ENCODE results near the gene PSME3. TPM values are rescaled to one million over a fixed set of nuclear protein-coding genes. Genes with fewer than 3 reads are reported as not detected.
A peak's percentile ranks its signal among the peaks of the same experiment; 100 is the strongest.

The PSME3 gene
- total RNA-seq, 1 donor from 2014 or later = 48.5 TPM

DNA sequence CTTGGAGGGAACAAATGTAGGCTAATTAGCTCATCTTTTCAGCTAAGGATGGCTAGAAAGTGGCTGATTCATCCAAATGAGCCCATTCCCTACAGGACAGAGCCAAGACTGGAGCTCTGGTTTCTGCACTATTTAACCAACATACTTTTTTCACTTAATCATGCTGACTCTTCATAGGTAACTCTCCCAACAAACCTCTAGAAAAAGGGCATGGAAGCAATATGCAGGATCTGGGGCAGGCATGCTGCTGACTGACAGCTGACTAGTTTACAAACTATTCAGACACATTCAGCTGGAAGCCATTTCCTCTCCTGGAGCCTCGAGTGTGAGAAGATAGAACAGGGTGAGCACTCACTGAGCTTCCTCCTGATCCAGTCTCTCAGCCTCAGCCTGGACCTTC lies 15.3 kb upstream of the PSME3 start:
- DNase-seq = no peak

DNA sequence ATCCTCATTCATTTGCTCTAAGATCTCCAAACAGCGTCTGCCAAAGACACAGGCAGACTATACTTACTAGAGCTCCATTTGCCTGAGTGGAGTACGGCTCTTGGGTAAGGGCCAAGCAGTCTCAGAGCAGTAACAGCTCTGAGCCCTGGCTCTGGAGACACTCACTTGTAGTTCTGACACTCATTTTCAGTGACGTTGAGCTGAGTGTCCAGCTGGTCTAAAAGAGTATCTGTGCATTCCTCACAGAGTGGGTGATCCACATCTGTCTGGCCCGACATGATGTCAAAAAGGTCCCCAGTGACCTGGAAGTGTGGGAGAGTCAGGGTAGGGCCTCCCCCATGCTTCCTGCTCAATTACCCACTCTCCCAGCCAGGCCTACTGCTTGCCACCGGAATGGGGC lies 14.8 kb upstream of the PSME3 start:
- DNase-seq = no peak

DNA sequence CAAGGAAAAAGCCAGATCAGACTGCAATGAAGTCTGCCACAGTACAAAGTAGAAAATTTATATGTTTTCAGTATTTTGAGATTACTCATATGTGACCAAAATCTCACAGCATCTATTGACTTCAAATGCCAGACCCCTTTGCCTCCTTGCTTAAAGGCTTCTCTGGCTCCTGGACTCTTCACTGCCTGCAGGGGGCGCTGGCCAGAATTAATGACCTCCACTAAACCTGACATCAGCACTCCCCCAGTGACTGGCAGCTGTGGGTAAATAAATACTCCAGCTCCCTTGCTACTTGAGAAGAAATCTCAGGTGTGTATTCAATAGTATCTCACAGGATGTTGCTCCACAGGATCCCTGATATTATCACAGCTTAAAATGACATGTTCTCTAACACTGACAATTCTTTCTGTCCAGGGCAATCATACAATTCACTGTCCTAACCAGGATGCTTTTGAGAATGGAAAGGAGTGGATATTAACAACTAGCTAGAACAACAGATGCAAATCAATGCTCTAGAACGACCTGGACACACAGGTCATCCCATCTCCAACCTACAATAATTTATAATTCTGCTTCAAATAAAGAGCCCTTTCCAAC lies 13.2 kb upstream of the PSME3 start:
- peak; percentile 57 for DNase-seq

DNA sequence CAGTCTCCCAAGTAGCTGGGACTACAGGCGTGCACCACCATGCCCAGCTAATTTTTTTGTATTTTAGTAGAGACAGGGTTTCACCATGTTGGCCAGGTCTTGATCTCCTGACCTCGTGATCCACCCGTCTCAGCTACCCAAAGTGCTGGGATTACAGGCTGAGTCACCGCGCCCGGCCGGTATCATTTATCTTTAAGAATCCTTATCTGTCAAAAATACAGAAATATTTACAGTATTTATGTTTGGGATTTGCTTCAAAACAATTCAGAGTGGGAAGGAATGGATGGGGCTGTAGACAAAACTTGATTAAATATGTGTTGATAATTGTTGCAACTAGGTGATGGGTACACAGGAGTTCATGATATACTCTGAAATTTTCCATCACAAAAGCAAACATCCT lies 12.0 kb upstream of the PSME3 start:
- no peak for DNase-seq

DNA sequence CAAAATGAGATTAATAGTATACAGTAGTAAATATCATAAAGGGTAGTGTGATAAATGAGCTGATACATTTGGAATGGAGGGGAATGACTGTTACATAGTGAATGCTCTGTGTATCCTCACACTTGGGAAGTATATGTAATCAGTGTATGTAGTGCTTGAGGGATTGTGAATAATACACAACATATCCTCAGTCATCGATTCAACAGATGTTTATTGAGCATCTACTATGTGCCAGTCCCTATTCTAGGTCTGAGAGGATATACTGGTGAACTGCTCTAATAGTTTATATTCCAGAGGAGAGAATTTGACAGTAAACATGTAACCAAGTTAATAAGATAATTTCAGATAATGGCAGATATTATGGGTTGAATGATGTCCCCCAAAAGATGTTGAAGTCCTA lies 5.7 kb upstream of the PSME3 start:
- DNase-seq = no peak

DNA sequence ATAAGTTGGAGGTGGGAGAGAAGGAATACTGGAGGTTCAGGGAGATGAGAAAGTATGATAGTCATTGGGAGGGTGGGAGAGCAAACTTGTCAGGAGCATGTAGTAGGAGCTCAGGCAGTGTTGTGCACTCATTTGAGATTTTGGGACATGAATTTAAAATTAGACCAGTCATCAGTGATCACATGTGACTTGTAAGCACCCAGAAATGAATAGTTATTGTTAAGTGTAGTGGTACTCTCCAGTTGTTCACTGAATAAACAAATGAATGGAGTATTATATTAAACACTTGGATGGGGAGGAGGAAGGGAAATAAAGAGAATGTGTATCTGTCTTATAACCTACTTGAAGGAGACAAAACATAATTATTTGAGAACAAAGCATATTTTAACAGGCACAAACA lies 2.2 kb upstream of the PSME3 start:
- DNase-seq = no peak

DNA sequence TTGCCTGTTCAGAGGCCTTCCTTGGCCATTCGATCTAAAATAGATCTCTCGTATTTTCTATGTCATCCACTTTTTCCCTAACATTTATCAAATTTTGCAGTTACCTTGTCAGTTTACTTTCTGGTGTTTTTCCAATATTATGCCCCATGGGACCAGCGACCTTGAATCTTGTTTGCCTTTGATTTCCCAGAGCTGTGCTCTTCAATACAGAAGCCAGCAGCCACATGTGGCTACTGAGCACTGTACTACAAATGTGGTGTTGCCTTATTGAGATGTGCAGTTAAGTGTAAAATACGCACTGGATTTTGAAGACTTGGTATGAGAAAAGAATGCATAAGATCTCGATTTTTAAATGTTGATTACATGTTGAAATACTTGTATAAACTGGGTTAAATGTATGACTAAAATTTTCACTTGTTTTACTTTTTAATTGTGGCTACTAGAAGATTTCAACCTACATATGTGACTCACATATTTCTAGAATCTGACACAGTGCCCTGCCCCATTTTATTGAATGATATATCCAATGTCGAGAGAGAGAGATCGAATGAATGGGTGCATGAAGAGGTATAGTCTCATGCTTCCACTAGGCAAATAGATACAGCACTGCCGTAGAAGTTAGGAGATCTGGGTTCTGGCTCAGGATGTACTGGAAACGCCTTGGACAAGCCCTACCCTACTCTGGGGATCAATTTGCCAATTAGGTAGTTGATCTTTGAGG lies 824 bp upstream of the PSME3 start:
- no peak for DNase-seq

DNA sequence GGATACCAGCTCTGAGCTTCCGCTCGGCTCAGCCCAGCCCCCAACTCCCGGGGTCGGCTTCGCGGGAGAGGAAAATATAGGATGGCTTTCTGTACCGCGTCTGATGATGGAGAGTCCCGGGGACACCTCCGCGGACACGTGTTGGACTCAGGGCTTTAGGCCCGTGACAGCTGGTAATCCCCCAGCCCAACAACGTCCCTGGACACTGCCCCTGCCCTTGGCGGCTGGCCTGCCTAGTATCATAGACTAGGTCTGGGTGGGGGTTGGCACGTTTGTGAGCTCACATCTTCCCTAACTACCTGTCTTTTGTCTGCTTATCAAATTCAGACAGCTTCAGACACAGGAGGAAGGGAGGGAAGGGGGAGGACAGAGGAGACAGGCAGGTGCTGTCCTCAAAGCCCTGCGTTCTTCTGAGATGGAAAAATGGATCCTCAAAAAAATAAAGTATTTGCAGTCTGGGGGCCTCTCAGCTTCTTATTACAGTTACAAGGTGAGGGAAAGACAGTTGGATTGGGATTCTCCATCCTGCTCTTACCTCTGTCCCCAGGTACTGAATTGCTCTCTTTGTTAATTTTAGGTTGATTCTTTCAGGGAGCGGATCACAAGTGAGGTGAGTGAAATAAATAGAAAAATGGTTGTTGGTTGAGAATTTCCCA lies 698 bp downstream of the PSME3 start:
- no peak for DNase-seq

DNA sequence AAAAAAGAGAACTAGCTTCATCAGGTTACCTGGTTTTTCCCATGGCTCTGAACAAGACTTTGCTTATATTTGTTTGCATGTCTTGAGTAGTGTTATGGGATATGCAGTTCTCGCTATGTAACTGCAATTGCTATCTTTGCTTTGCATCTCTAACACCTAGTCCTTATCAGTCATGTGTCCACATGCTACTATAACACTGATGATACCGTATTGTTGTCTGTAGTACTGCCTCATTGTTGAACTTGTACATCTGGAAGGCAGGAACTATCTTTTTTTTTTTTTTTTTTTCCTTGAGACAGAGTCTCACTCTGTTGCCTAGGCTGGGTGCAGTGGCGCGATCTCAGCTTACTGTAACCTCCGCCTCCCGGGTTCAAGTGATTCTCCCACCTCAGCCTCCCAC lies 2.5 kb downstream of the PSME3 start:
- no peak for DNase-seq

DNA sequence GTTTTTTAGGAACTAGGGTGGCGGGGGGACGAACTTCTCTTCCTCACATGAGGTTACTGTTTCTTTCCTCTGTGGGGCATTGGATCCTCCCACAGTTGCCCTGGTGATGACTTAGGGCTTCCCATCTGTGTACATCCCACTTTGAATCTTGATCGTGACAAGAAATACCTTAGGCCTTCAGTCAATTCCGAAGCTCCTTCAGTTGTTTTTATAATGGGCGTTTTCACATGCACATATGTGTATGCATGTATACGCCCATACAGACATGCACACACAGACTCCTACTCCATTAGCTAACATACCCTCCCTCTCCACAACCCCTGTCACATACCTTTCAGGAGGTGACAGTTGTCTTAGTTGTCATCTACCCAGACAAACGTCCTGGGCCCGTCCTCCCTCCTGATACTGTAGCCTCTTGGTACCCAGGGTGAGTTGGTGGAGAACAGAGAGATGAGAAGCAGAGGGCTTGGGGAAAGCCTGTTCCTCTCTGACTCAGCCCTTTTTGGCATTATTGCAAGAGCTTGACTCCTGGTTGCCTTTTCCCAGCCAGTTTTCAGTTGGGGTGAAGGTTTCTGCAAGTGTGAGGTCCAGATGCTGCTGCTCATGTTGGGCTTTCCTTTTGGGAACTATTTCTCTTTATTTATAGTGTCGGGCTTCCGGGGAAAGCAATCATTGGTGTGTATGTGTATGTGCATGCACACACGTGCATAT lies 8.9 kb downstream of the PSME3 start:
- DNase-seq = no peak

DNA sequence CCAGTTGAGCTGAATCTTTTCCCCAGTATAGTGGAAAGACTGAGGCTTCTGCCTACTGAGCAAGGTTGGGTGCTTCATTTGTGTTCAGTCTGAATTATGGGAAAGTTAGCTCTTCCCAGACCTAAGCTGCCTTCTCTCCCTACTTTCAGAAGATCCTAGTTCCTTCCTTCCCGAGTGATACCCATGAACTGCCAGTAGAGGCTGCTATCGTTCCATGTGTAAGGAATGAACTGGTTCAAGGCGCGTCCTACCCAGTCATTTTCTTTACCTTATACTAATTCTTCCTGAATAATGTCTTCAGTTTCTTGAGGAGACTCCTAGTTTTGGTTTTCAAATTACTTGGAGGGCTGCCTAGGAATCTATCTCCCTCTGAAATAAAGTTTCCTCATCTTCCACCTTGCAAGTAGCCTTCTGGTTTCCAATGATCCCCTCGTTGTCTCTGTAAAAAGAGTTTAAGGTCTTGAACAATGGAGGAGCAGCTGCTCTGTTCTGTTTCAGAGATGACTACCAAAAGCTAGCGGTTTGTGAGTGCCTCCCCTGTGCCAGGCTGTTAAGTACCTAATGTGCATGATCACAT lies 10.2 kb downstream of the PSME3 start:
- peak; percentile 82 for DNase-seq

DNA sequence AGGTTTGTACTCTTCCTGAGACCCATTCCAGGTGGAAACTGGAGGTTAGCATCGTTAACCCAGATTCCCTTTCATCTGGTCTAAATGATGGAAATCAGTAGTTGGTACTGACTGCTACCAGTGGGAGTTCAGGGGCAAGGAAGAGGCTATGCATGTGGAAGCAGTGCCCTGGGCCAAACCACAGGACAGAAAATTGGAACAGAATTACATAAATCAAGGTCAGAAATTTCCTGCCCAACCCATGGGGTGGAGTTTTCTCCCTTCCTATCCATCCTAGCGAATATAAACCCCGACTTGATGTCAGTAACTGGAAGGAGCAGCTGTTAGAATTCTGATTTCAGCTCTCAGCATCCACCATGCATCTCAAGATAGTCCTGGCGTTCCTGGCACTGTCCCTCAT lies 11.1 kb downstream of the PSME3 start, which contains the start of gene AOC2:
Gene AOC2 (plus strand): TSS at position 310 of the 400 bp plus-strand sequence. CDS start 47 bp downstream, at position 357.
- no peak for DNase-seq

DNA sequence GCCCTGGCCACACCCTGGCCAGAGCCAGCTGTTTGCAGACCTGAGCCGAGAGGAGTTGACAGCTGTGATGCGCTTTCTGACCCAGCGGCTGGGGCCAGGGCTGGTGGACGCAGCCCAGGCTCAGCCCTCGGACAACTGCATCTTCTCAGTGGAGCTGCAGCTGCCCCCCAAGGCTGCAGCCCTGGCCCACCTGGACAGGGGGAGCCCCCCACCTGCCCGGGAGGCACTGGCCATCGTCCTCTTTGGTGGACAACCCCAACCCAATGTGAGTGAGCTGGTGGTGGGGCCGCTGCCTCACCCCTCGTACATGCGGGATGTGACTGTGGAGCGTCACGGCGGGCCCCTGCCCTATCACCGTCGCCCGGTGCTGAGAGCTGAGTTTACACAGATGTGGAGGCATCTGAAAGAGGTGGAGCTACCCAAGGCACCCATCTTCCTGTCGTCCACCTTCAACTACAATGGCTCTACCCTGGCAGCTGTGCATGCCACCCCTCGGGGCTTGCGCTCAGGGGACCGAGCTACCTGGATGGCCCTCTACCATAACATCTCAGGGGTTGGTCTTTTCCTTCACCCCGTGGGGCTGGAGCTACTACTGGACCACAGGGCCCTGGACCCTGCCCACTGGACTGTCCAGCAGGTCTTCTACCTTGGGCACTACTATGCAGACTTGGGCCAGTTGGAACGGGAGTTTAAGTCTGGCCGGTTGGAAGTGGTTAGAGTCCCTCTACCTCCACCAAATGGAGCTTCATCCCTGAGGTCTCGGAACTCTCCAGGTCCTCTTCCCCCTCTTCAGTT lies 11.8 kb downstream of the PSME3 start:
- DNase-seq = no peak

DNA sequence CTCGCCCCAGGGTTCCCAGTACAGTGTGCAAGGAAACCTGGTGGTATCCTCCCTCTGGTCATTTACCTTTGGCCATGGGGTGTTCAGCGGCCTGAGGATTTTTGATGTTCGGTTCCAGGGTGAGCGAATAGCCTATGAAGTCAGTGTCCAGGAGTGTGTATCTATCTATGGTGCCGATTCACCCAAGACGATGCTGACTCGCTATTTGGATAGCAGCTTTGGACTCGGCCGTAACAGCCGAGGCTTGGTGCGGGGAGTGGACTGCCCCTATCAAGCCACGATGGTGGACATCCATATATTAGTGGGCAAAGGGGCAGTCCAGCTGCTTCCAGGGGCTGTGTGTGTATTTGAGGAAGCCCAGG lies 12.3 kb downstream of the PSME3 start:
- no peak for DNase-seq

DNA sequence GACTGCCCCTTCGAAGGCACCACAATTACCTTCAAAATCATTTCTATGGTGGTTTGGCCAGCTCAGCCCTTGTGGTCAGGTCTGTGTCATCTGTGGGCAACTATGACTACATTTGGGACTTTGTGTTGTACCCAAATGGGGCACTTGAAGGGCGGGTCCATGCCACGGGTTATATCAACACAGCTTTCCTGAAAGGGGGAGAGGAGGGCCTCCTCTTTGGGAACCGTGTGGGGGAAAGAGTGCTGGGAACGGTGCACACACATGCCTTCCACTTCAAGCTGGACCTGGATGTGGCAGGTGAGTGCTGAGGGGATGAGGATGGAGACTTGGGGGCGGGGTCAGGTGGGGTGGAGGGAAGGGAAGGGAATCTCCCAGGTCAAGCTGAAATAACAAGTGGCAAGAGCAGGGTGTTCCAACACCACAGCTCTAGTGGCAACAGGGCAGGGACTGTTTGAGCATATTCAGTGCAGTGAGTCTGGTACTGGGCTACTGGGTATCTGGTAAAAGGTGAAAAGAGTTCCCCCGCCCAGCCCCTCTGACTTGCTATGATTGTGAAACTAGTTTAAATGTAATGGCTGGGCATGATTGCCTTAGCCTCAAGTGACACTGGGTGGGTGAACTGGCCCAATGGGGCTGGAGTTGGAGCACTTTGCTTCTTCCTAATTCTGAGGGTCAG lies 12.9 kb downstream of the PSME3 start:
- DNase-seq = no peak

DNA sequence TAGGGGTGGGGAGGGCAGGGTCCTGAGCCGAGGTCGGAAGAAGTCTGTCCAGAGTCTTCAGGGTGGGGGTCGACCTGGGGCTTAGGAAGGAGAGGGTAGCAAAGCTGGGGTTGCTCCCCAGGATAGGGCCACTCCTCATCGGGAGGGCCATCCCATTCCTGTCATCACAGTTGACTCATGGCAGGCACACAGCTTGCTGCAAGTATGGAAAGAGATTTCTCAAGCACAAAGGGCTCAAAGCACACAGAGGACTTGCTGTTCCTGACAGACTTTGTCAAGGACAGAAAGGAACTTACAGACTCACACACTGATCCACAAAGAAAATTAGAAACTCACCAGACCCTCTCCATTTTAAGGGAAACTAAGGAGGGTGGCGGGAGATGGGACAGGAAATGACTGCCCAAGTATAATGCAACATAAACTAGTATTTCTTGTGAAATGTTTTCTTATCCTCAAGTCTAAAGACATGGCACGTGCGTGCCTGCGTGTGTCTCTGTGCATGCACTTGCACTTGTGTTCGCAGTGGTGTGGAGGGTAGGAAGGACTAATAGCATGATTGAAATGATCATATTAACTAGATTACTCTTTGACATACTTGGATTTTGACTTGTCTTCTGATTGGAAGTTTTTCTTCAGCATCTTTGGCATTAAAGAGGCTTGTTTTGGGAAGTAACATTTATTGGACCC lies 13.5 kb downstream of the PSME3 start:
- DNase-seq = no peak

DNA sequence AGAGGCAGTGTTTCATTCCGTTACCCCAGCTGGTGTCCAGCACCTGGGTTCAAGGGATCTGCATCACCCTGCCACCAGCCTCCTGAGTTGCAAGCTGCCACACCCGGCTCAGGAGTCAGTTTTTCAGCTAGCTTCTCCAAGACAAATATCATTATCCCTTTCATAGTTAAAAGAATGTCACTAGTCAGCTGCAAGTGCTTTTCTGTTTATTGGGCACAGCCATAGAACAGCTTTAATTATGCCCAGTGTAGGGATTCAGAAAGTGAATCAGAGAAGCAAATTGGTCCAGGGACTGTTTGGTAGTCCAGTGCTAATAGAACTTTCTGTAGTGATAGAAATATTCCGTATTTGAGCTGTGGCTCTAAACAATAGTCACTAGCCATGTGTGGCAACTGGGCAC lies 14.9 kb downstream of the PSME3 start:
- DNase-seq = no peak

DNA sequence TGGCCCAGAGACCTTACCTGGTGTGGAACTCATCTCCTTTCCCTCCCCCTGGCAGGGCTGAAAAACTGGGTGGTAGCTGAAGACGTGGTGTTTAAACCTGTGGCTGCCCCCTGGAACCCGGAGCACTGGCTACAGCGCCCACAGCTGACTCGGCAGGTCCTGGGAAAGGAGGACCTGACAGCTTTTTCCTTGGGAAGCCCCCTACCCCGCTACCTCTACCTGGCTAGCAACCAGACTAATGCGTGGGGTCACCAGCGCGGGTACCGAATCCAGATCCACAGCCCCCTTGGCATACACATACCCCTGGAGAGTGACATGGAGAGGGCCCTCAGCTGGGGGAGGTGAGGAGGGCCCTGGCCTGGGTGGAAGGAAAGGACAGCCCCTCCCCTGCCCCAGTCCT lies 15.8 kb downstream of the PSME3 start:
- no peak for DNase-seq

DNA sequence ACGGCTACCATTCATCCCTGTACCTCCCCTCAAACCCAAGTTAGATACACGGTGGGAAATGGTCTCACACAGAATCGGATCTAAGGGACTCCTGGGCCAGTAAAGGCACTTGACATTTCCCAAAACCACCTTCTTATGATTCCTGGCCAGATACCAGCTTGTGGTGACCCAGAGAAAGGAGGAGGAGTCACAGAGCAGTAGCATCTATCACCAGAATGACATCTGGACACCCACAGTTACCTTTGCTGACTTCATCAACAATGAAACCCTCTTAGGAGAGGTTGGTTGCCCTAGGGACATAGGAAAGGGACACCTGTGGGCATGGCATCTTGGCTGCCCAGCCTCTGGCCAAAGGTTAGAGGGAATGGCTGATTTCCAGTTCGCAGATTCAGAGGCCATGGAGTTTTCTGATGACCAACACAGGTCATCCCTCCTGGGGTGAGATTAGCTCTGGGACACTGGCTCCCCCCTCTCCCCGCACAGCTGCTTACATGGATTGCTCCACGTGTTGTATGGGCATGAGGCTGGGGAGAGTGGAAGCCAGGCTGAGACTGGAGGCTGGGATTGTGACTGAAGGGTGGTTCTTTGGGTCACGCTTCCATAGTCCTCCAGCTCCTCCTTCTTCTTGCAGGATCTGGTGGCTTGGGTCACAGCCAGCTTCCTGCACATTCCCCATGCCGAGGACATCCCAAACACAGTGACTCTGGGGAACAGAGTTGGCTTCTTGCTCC lies 16.4 kb downstream of the PSME3 start:
- DNase-seq = no peak

DNA sequence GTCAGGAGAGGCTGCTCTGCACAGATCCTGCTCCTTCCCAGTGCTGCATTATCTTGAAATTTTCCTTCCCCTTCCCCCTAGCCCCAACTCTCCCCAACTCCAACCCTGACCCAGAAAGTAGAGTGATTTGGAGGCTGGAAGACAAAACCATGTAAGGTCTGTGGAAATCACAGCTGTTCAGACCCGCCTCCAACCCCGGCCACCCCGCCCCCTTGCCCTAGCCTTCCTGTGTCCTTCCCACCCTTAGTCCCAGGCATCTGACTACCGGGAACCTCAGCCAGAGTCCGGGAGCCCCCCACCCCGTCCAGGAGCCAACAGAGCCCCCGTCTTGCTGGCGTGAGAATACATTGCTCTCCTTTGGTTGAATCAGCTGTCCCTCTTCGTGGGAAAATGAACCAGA lies 17.8 kb downstream of the PSME3 start, which contains the start of gene AOC3:
Gene AOC3 (plus strand): TSS at position 246 of the 400 bp plus-strand sequence. CDS start 145 bp downstream, at position 391.
- DNase-seq = no peak
